ENCODE results near the gene EP400.

Gene EP400

DNA sequence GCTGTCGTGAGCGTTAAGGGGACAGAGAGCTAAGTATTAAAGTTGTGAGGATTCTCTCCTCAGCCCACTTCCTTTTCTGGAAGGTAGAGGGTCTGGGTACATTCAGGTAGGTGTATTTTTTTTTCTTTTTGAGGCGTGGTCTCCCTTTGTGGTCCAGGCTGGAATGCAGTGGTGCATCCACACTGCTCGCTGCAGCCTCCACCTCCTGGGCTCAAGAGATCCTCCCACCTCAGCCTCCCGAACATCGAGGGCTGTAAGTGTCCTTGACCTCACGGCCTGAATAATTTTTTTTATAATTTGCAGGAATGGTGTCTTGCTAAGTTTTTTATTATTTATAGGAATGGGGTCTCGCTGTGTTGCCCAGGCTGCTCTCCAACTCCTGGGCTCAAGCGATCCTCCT is 19.2 kb upstream of the EP400 start:
- POLR2A ChIA-PET = interaction anchor here (1.0 to 1.5 kb wide), 6 partner anchors 10 to 100 kb away, joined by 3 to 7 read pairs (median 4); partner anchors contain the start of gene EP400
- H3K36me3 ChIP-seq (ENCODE audit: control insufficient read depth in 2 of 2, insufficient read depth in 1 of 2, low read length in 2 of 2) = peaks cover 27 to 49% of the 10 kb centered on the region in 2 experiments

DNA sequence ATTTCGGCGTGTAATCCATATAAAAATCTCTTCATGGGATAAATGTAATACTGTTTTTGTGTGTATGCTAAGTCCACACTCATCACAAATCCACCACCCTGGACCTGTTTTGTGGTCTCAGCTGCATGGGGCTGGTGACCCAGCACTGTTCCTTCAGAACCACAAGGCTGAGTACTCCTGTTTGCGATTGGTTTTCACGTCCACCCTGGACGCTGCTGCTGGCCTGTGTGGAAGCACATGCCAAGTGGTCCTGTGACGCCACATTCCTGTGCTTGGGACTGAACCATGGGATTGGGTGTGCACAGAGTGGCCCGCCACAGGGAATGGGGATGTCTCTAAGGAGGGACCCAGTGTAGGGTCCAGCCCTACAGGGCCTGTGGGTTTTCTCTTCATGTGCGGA is 16.4 kb upstream of the EP400 start:
- H3K9me3 ChIP-seq (ENCODE audit: control insufficient read depth, insufficient read depth, low read depth, low read length) = no peaks in the 10 kb centered on the region
- no peak overlapping the region for H3K27ac ChIP-seq (ENCODE audit: extremely low read depth, low read depth, low read length)
- H3K4me1 ChIP-seq (ENCODE audit: control insufficient read depth, insufficient read depth, low read length) = no peaks in the 10 kb centered on the region
- ChIA-PET CTCF (interaction anchor here (0.5 kb wide), 1 partner anchor 98 kb away, joined by 6 read pairs; no protein-coding TSS in a partner anchor), POLR2A (no interaction called here)
- no peak overlapping the region for H3K4me3 ChIP-seq (ENCODE audit: low read depth, low read length)
- no peak for TF ChIP-seq ZNF473 (tag by site-specific recombination; IDR thresholded peaks at IDR 0.05)
- TF ChIP-seq, protein P1, sequence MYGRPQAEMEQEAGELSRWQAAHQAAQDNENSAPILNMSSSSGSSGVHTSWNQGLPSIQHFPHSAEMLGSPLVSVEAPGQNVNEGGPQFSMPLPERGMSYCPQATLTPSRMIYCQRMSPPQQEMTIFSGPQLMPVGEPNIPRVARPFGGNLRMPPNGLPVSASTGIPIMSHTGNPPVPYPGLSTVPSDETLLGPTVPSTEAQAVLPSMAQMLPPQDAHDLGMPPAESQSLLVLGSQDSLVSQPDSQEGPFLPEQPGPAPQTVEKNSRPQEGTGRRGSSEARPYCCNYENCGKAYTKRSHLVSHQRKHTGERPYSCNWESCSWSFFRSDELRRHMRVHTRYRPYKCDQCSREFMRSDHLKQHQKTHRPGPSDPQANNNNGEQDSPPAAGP (tag by site-specific recombination; IDR thresholded peaks at IDR 0.05) = no peak
- TF ChIP-seq REPIN1 (tag by site-specific recombination; IDR thresholded peaks at IDR 0.05; ENCODE audit: low read depth) = no peak
- no peak for TF ChIP-seq BCL11A (tag by site-specific recombination; IDR thresholded peaks at IDR 0.05; ENCODE audit: low read depth)
- TF ChIP-seq HOXA7 (CRISPR knock-in tag; IDR thresholded peaks at IDR 0.05; ENCODE audit: borderline replicate concordance) = no peak
- TF ChIP-seq, protein P2, sequence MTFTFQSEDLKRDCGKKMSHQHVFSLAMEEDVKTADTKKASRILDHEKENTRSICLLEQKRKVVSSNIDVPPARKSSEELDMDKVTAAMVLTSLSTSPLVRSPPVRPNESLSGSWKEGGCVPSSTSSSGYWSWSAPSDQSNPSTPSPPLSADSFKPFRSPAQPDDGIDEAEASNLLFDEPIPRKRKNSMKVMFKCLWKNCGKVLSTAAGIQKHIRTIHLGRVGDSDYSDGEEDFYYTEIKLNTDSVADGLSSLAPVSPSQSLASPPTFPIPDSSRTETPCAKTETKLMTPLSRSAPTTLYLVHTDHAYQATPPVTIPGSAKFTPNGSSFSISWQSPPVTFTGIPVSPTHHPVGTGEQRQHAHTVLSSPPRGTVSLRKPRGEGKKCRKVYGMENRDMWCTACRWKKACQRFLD (tag by site-specific recombination; IDR thresholded peaks at IDR 0.05) = no peak
- TF ChIP-seq, protein P3, sequence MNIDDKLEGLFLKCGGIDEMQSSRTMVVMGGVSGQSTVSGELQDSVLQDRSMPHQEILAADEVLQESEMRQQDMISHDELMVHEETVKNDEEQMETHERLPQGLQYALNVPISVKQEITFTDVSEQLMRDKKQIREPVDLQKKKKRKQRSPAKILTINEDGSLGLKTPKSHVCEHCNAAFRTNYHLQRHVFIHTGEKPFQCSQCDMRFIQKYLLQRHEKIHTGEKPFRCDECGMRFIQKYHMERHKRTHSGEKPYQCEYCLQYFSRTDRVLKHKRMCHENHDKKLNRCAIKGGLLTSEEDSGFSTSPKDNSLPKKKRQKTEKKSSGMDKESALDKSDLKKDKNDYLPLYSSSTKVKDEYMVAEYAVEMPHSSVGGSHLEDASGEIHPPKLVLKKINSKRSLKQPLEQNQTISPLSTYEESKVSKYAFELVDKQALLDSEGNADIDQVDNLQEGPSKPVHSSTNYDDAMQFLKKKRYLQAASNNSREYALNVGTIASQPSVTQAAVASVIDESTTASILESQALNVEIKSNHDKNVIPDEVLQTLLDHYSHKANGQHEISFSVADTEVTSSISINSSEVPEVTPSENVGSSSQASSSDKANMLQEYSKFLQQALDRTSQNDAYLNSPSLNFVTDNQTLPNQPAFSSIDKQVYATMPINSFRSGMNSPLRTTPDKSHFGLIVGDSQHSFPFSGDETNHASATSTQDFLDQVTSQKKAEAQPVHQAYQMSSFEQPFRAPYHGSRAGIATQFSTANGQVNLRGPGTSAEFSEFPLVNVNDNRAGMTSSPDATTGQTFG (tag by site-specific recombination; IDR thresholded peaks at IDR 0.05; ENCODE audit: borderline replicate concordance) = no peak
- no peak for TF ChIP-seq KLF7 (tag by site-specific recombination; IDR thresholded peaks at IDR 0.05; ENCODE audit: borderline replicate concordance)
- no peak for TF ChIP-seq ZNF223 (tag by site-specific recombination; IDR thresholded peaks at IDR 0.05)
- no peak for TF ChIP-seq ZNF670 (tag by site-specific recombination; IDR thresholded peaks at IDR 0.05; ENCODE audit: low read depth)
- no peak for TF ChIP-seq TRIM28 (IDR thresholded peaks at IDR 0.05; ENCODE audit: borderline replicate concordance, low read length)
- TF ChIP-seq ZNF501 (tag by site-specific recombination; IDR thresholded peaks at IDR 0.05) = no peak
- TF ChIP-seq, protein P4, sequence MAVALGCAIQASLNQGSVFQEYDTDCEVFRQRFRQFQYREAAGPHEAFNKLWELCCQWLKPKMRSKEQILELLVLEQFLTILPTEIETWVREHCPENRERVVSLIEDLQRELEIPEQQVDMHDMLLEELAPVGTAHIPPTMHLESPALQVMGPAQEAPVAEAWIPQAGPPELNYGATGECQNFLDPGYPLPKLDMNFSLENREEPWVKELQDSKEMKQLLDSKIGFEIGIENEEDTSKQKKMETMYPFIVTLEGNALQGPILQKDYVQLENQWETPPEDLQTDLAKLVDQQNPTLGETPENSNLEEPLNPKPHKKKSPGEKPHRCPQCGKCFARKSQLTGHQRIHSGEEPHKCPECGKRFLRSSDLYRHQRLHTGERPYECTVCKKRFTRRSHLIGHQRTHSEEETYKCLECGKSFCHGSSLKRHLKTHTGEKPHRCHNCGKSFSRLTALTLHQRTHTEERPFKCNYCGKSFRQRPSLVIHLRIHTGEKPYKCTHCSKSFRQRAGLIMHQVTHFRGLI (tag by site-specific recombination; IDR thresholded peaks at IDR 0.05) = no peak
- H3K36me3 ChIP-seq (ENCODE audit: control insufficient read depth in 2 of 2, insufficient read depth in 1 of 2, low read length in 2 of 2) = peaks cover 43 to 61% of the 10 kb centered on the region in 2 experiments

More for the DNA sequence above, 19.2 kb upstream of the EP400 start:
- Histone ChIP-seq H3K27ac (ENCODE audit: extremely low read depth, low read depth, low read length) (peak overlapping the region; percentile 78; the same call in 1 of the 2 replicates), H3K4me3 (ENCODE audit: low read depth, low read length) (peak overlapping the region; percentile 90), H3K4me1 (ENCODE audit: control insufficient read depth, insufficient read depth, low read length) (no peaks in the 10 kb centered on the region), H3K9me3 (ENCODE audit: control insufficient read depth, insufficient read depth, low read depth, low read length) (no peaks in the 10 kb centered on the region)
- TF ChIP-seq, protein P5, sequence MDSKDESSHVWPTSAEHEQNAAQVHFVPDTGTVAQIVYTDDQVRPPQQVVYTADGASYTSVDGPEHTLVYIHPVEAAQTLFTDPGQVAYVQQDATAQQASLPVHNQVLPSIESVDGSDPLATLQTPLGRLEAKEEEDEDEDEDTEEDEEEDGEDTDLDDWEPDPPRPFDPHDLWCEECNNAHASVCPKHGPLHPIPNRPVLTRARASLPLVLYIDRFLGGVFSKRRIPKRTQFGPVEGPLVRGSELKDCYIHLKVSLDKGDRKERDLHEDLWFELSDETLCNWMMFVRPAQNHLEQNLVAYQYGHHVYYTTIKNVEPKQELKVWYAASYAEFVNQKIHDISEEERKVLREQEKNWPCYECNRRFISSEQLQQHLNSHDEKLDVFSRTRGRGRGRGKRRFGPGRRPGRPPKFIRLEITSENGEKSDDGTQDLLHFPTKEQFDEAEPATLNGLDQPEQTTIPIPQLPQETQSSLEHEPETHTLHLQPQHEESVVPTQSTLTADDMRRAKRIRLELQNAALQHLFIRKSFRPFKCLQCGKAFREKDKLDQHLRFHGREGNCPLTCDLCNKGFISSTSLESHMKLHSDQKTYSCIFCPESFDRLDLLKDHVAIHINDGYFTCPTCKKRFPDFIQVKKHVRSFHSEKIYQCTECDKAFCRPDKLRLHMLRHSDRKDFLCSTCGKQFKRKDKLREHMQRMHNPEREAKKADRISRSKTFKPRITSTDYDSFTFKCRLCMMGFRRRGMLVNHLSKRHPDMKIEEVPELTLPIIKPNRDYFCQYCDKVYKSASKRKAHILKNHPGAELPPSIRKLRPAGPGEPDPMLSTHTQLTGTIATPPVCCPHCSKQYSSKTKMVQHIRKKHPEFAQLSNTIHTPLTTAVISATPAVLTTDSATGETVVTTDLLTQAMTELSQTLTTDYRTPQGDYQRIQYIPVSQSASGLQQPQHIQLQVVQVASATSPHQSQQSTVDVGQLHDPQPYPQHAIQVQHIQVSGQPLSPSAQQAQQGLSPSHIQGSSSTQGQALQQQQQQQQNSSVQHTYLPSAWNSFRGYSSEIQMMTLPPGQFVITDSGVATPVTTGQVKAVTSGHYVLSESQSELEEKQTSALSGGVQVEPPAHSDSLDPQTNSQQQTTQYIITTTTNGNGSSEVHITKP (tag by site-specific recombination; IDR thresholded peaks at IDR 0.05) = no peak
- TF ChIP-seq ZNF23 (tag by site-specific recombination; IDR thresholded peaks at IDR 0.05; ENCODE audit: borderline replicate concordance) (no peak), ZNF624 (tag by site-specific recombination; IDR thresholded peaks at IDR 0.05) (no peak), ZBTB1 (tag by site-specific recombination; IDR thresholded peaks at IDR 0.05) (no peak), ZBTB17 (tag by site-specific recombination; IDR thresholded peaks at IDR 0.05) (0 out of 2 replicates have a peak, but pooled peaks have one; percentile 28), ZNF549 (tag by site-specific recombination; IDR thresholded peaks at IDR 0.05) (no peak)
- CTCF ChIA-PET = interaction anchor here (1.1 kb wide), 1 partner anchor 94 kb away, joined by 3 read pairs; no protein-coding TSS in a partner anchor
